ENCODE data around the gene RPS6KB2.

Gene RPS6KB2

GRCh38 chr11:67410369-67410831 lies 17.9 kb upstream of the RPS6KB2 start:
- no peak for DNase-seq (ENCODE audit: low read depth in 4 of 4, low spot score in 1 of 4)

GRCh38 chr11:67410984-67411784 lies 17.1 kb upstream of the RPS6KB2 start:
- DNase-seq (ENCODE audit: low read depth in 4 of 4, low spot score in 1 of 4): no peak

- DNase-seq (ENCODE audit: low read depth in 4 of 4, low spot score in 1 of 4): no peak
Measured at GRCh38 chr11:67411785-67412152, 16.5 kb upstream of the RPS6KB2 start.

GRCh38 chr11:67412495-67413179 lies 15.7 kb upstream of the RPS6KB2 start:
- DNase-seq (ENCODE audit: low read depth in 4 of 4, low spot score in 1 of 4): no peak

GRCh38 chr11:67413266-67413849 lies 14.9 kb upstream of the RPS6KB2 start:
- no peak for DNase-seq (ENCODE audit: low read depth in 4 of 4, low spot score in 1 of 4)

GRCh38 chr11:67415501-67416304 lies 12.6 kb upstream of the RPS6KB2 start, which contains the start of gene CARNS1:
CARNS1 (plus strand) TSS chr11:67415678; CDS start chr11:67416200, 522 bp downstream.
- DNase-seq (ENCODE audit: low read depth in 4 of 4, low spot score in 1 of 4): no peak

- no peak for DNase-seq (ENCODE audit: low read depth in 4 of 4, low spot score in 1 of 4)
Measured at GRCh38 chr11:67416416-67417335, 11.6 kb upstream of the RPS6KB2 start.

GRCh38 chr11:67417425-67417824 lies 10.9 kb upstream of the RPS6KB2 start:
- DNase-seq (ENCODE audit: low read depth in 4 of 4, low spot score in 1 of 4): no peak

GRCh38 chr11:67418476-67419281 lies 9.6 kb upstream of the RPS6KB2 start:
- no peak for DNase-seq (ENCODE audit: low read depth in 4 of 4, low spot score in 1 of 4)

- no peak for DNase-seq (ENCODE audit: low read depth in 4 of 4, low spot score in 1 of 4)
Measured at GRCh38 chr11:67419325-67420049, 8.8 kb upstream of the RPS6KB2 start.

GRCh38 chr11:67420147-67420645 lies 8.1 kb upstream of the RPS6KB2 start:
- no peak for DNase-seq (ENCODE audit: low read depth in 4 of 4, low spot score in 1 of 4)

- DNase-seq (ENCODE audit: low read depth in 4 of 4, low spot score in 1 of 4): peak; percentile 97 to 99 (median 99)
Measured at GRCh38 chr11:67420646-67421429, 7.5 kb upstream of the RPS6KB2 start.

- no peak for DNase-seq (ENCODE audit: low read depth in 4 of 4, low spot score in 1 of 4)
Measured at GRCh38 chr11:67421430-67422031, 6.8 kb upstream of the RPS6KB2 start.

GRCh38 chr11:67422891-67423290 lies 5.4 kb upstream of the RPS6KB2 start:
- no peak for DNase-seq (ENCODE audit: low read depth in 4 of 4, low spot score in 1 of 4)

GRCh38 chr11:67423466-67423865 lies 4.8 kb upstream of the RPS6KB2 start:
- DNase-seq (ENCODE audit: low read depth in 4 of 4, low spot score in 1 of 4): no peak

- DNase-seq (ENCODE audit: low read depth in 4 of 4, low spot score in 1 of 4): no peak
Measured at GRCh38 chr11:67423891-67424613, 4.2 kb upstream of the RPS6KB2 start.

All from stimulated activated CD4-positive, alpha-beta T cell treated with anti-CD3 and anti-CD28 coated beads, Interleukin-1b, Interleukin-23, amount 100 ng/mL, for 24 hours (primary cell).